Activated CD4-positive, alpha-beta memory T cell treated with anti-CD3 and anti-CD28 coated beads for 36 hours (primary cell): ENCODE results near the gene GRB14. TPM values are rescaled to one million over a fixed set of nuclear protein-coding genes. Genes with fewer than 3 reads are reported as not detected.

ENCODE experiments used
- CTCF ChIA-PET: fragments of 350-600 bp; sonication (Branson Sonifier 250); formaldehyde crosslinking; loops from one replicate; lab custom pipeline; 2021; ENCODE audit warnings: antibody characterized with exemption, inconsistent platforms; lab: Charles Lee
- POLR2A ChIA-PET: fragments of 350-600 bp; sonication (Branson Sonifier 250); formaldehyde crosslinking; loops from one replicate; lab custom pipeline; 2021; ENCODE audit warnings: antibody characterized with exemption; lab: Charles Lee
- DNase-seq: peaks from one replicate; pipeline ENCODE4 v3.0.0-alpha.2; 2020
- H3K27ac Mint-ChIP-seq: one replicate; pipeline ENCODE4 v1.8.0; 2021; ENCODE audit warnings: mixed read lengths
- H3K27me3 Mint-ChIP-seq: one replicate; pipeline ENCODE4 v1.8.0; 2021; ENCODE audit warnings: mixed read lengths
- H3K36me3 Mint-ChIP-seq: one replicate; pipeline ENCODE4 v1.8.0; 2021; ENCODE audit warnings: mixed read lengths
- H3K4me1 Mint-ChIP-seq: one replicate; pipeline ENCODE4 v1.8.0; 2021; ENCODE audit warnings: low read depth, mixed read lengths
- H3K4me3 Mint-ChIP-seq: one replicate; pipeline ENCODE4 v1.8.0; 2021; ENCODE audit warnings: mild to moderate bottlenecking, mixed read lengths
- H3K9me3 Mint-ChIP-seq: one replicate; pipeline ENCODE4 v1.8.0; 2021; ENCODE audit warnings: mixed read lengths
- intact Hi-C: fragments of 100-400 bp; cut with micrococcal nuclease; formaldehyde crosslinking; loops from one replicate; pipeline ENCODE4 v1.15.1; 2023
- total RNA-seq, 2 experiments: library from RNA; stranded (reverse); gene quantifications; one replicate each; pipeline ENCODE4 v1.2.3, GENCODE V29; 2021

The GRB14 gene
- total RNA-seq, 2 experiments from 2014 or later, result not detected

GRCh38 chr2:164464376-164464775 is 156.9 kb downstream of the GRB14 start:
- no peaks in the 10 kb centered on the region for H3K4me1 Mint-ChIP-seq
- ChIA-PET POLR2A (no interaction called here), CTCF (no interaction called here)
- no peak for DNase-seq
- intact Hi-C loops, result no loop called here
- H3K27me3 Mint-ChIP-seq, result no peaks in the 10 kb centered on the region
- no peak overlapping the region for H3K27ac Mint-ChIP-seq
- H3K4me3 Mint-ChIP-seq, result no peak overlapping the region
- H3K36me3 Mint-ChIP-seq, result no peaks in the 10 kb centered on the region
- H3K9me3 Mint-ChIP-seq, result no peaks in the 10 kb centered on the region

- intact Hi-C loops, result no loop called here
- ChIA-PET POLR2A (no interaction called here), CTCF (no interaction called here)
- no peaks in the 10 kb centered on the region for H3K9me3 Mint-ChIP-seq
- no peak for DNase-seq
- no peaks in the 10 kb centered on the region for H3K36me3 Mint-ChIP-seq
- no peak overlapping the region for H3K27ac Mint-ChIP-seq
- no peak overlapping the region for H3K4me3 Mint-ChIP-seq
- H3K27me3 Mint-ChIP-seq, result no peaks in the 10 kb centered on the region
- H3K4me1 Mint-ChIP-seq, result no peaks in the 10 kb centered on the region
Measured at GRCh38 chr2:164458792-164459191, 162.5 kb downstream of the GRB14 start.

DNA sequence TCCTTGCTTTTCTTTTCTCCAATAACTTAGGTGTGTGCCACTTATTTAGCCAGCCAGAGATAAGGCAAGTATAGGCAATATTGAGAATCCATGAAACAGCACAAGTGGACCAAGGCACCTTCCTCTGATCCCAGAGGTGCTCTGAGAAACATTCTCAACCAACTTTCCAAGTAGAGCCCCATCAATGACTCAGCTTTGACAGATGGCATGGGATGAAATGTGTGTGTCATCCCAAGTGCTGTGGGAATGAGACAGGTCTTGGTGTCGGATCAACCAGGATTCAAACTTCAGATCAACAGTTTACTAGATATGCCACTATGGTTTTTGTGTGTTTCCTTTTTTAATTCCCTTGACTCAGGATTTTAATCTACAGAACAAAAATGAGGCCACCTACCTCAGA is 164.0 kb downstream of the GRB14 start:
- Mint-ChIP-seq H3K27me3 (no peaks in the 10 kb centered on the region), H3K9me3 (no peaks in the 10 kb centered on the region), H3K36me3 (no peaks in the 10 kb centered on the region), H3K4me1 (no peaks in the 10 kb centered on the region), H3K27ac (no peak overlapping the region), H3K4me3 (no peak overlapping the region)
- DNase-seq, result no peak
- intact Hi-C loops, result no loop called here
- POLR2A ChIA-PET, result no interaction called here
- CTCF ChIA-PET, result no interaction called here

- DNase-seq, result no peak
- no peaks in the 10 kb centered on the region for H3K36me3 Mint-ChIP-seq
- ChIA-PET POLR2A (no interaction called here), CTCF (no interaction called here)
- H3K4me1 Mint-ChIP-seq, result no peaks in the 10 kb centered on the region
- H3K27me3 Mint-ChIP-seq, result no peaks in the 10 kb centered on the region
- H3K27ac Mint-ChIP-seq, result no peak overlapping the region
- no peak overlapping the region for H3K4me3 Mint-ChIP-seq
- no peaks in the 10 kb centered on the region for H3K9me3 Mint-ChIP-seq
- intact Hi-C loops, result no loop called here
Measured at GRCh38 chr2:164456619-164457018, 164.7 kb downstream of the GRB14 start.

DNA sequence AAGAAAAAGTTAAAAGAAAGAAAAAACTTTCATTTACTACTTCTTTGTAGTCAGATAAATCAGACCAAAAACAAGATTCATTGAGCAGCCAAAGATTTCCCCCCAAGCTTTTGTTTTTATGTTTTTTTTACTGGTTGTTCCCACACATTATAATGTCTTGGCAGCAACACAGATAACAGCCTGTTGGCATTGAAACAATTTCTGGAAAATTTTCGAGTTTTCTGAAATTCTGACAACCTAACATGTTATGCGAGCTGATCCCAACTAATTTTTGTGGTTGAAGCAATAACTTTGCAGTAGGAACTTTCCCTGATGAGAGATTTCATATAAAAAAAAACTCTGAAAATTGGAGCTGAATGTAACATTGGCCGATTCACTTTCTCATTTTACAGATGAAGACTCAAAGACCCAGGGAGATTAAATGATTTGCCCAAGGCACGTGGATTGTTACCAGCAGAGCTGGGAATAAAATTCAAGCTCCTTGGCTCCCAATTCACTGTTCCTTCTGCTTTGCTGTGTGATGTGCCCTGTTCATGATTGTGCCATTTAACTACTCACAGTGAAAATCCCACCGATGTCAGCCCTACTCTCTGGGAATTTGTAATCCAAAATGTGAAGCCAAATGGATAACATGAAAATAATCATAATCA is 167.5 kb downstream of the GRB14 start:
- Mint-ChIP-seq H3K27ac (no peak overlapping the region), H3K9me3 (no peaks in the 10 kb centered on the region), H3K36me3 (no peaks in the 10 kb centered on the region), H3K27me3 (no peaks in the 10 kb centered on the region), H3K4me1 (no peaks in the 10 kb centered on the region), H3K4me3 (no peak overlapping the region)
- intact Hi-C loops, result no loop called here
- ChIA-PET POLR2A (no interaction called here), CTCF (no interaction called here)
- DNase-seq, result no peak

DNA sequence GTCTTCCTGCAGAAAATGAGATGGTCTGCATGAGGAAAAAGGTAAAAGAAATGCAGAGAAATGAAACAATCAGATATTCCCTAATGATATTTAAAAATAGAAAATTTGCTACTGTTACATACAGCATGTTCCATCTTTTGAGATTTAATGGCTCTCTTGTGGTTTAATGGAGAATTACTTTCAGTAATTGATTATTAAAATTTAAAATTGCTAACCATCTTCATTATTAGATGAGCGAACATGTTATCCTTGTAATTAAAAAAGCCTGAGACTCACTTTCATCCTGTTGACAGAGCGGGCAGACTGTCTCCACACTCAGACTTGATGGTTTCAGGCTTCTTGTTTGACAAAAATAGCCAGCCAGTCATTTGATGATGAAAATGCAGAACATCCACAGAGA is 171.0 kb downstream of the GRB14 start:
- H3K27me3 Mint-ChIP-seq, result no peaks in the 10 kb centered on the region
- H3K4me1 Mint-ChIP-seq, result no peaks in the 10 kb centered on the region

GRCh38 chr2:164449706-164450105 is 171.6 kb downstream of the GRB14 start:
- no peaks in the 10 kb centered on the region for H3K27me3 Mint-ChIP-seq
- H3K4me1 Mint-ChIP-seq, result no peaks in the 10 kb centered on the region
- no peak overlapping the region for H3K4me3 Mint-ChIP-seq
- no peak for DNase-seq
- intact Hi-C loops, result no loop called here
- ChIA-PET POLR2A (no interaction called here), CTCF (no interaction called here)
- no peaks in the 10 kb centered on the region for H3K9me3 Mint-ChIP-seq
- H3K36me3 Mint-ChIP-seq, result no peaks in the 10 kb centered on the region
- no peak overlapping the region for H3K27ac Mint-ChIP-seq

More for the DNA sequence above, 171.0 kb downstream of the GRB14 start:
- Mint-ChIP-seq H3K4me3 (no peak overlapping the region), H3K36me3 (no peaks in the 10 kb centered on the region), H3K27ac (no peak overlapping the region), H3K9me3 (no peaks in the 10 kb centered on the region)
- ChIA-PET CTCF (no interaction called here), POLR2A (no interaction called here)
- no peak for DNase-seq
- intact Hi-C loops, result no loop called here

- POLR2A ChIA-PET, result no interaction called here
- intact Hi-C loops, result no loop called here
- no peaks in the 10 kb centered on the region for H3K36me3 Mint-ChIP-seq
- H3K4me1 Mint-ChIP-seq, result no peaks in the 10 kb centered on the region
- CTCF ChIA-PET, result no interaction called here
- no peak overlapping the region for H3K4me3 Mint-ChIP-seq
- no peaks in the 10 kb centered on the region for H3K27me3 Mint-ChIP-seq
- H3K27ac Mint-ChIP-seq, result no peak overlapping the region
- H3K9me3 Mint-ChIP-seq, result no peaks in the 10 kb centered on the region
- DNase-seq, result no peak
Measured at GRCh38 chr2:164447660-164448059, 173.6 kb downstream of the GRB14 start.

Other genes starting within 250 kb of the GRB14 start
- gene COBLL1, start 220.3 kb upstream of the GRB14 start, total RNA-seq, result not detected